OCI-LY7 (cell line): ENCODE results near the gene TRIM39. TPM values are rescaled to one million over a fixed set of nuclear protein-coding genes. Genes with fewer than 3 reads are reported as not detected.
A peak's percentile ranks its signal among the peaks of the same experiment; 100 is the strongest.

Source experiments
- BruUV-seq: library from RNA; stranded (reverse); fragments of 400-500 nt; replicated peaks from 2 replicates; lab custom pipeline; 2021; lab: Mats Ljungman, UMichigan
- CTCF ChIA-PET: fragments of 300-600 bp; sonication (Branson Sonifier 250); formaldehyde crosslinking; loops from one replicate; lab custom pipeline; 2022; ENCODE audit warnings: antibody characterized with exemption; ENCODE audit not compliant: unreplicated experiment; lab: Charles Lee
- POLR2A ChIA-PET: fragments of 300-600 bp; sonication (Branson Sonifier 250); formaldehyde crosslinking; loops from one replicate; lab custom pipeline; 2022; ENCODE audit warnings: antibody characterized with exemption; lab: Charles Lee
- DNase-seq: peaks from one replicate; pipeline ENCODE4 v3.0.0-alpha.2; 2015; ENCODE audit warnings: low spot score
- H2AFZ ChIP-seq: fragments of 200-600 bp; sonication (generic), shearing (Covaris generic); 2 replicates; pipeline ENCODE4 v1.6.1; 2014; ENCODE audit warnings: mild to moderate bottlenecking, antibody characterized with exemption, low read length, moderate library complexity
- H3K27ac ChIP-seq: fragments of 200-600 bp; sonication (generic); 2 replicates; pipeline ENCODE4 v1.5.1; 2014; ENCODE audit warnings: mixed run types, low read depth, mild to moderate bottlenecking, moderate library complexity, low read length, inconsistent platforms; ENCODE audit not compliant: poor library complexity, severe bottlenecking
- H3K36me3 ChIP-seq: fragments of 200-600 bp; sonication (generic); 2 replicates; pipeline ENCODE4 v1.6.1; 2014; ENCODE audit warnings: mild to moderate bottlenecking, antibody characterized with exemption, low read length, moderate library complexity, mixed read lengths; ENCODE audit not compliant: insufficient read depth
- H3K4me1 ChIP-seq: fragments of 200-600 bp; sonication (generic); 2 replicates; pipeline ENCODE4 v1.5.1; 2014; ENCODE audit warnings: mild to moderate bottlenecking, low read length; ENCODE audit not compliant: insufficient read depth, poor library complexity, severe bottlenecking
- H3K4me2 ChIP-seq: fragments of 200-600 bp; sonication (generic); 2 replicates; pipeline ENCODE4 v1.6.1; 2014; ENCODE audit warnings: mild to moderate bottlenecking, low read length
- H3K4me3 ChIP-seq: fragments of 200-600 bp; sonication (generic); 2 replicates; pipeline ENCODE4 v1.5.1; 2014; ENCODE audit warnings: mild to moderate bottlenecking, low read depth, low read length; ENCODE audit not compliant: poor library complexity, severe bottlenecking
- H3K79me2 ChIP-seq: fragments of 200-600 bp; sonication (generic); 2 replicates; pipeline ENCODE4 v1.6.1; 2016; ENCODE audit warnings: low read depth, mild to moderate bottlenecking, low read length, moderate library complexity, mixed read lengths; ENCODE audit not compliant: insufficient read depth
- H3K9me2 ChIP-seq: fragments of 200-600 bp; sonication (generic); 2 replicates; pipeline ENCODE4 v1.6.1; 2016; ENCODE audit warnings: mild to moderate bottlenecking, low read length, mixed read lengths; ENCODE audit not compliant: insufficient read depth
- H3K9me3 ChIP-seq: fragments of 200-600 bp; sonication (generic); 2 replicates; pipeline ENCODE4 v1.6.1; 2014; ENCODE audit warnings: mild to moderate bottlenecking, mixed run types, low read length, mixed read lengths
- H4K20me1 ChIP-seq: fragments of 200-600 bp; sonication (generic); 2 replicates; pipeline ENCODE4 v1.6.1; 2014; ENCODE audit warnings: mild to moderate bottlenecking, antibody characterized with exemption, low read length, moderate library complexity, mixed read lengths; ENCODE audit not compliant: insufficient read depth
- CTCF ChIP-seq: fragments of 200-600 bp; sonication (generic); conservative IDR thresholded peaks from 2 replicates; pipeline ENCODE4 v1.5.1; 2014; ENCODE audit warnings: mild to moderate bottlenecking, antibody characterized with exemption, low read length, moderate library complexity, mixed read lengths
- EZH2phosphoT487 ChIP-seq: fragments of 200-600 bp; sonication (generic); IDR thresholded peaks from 2 replicates; pipeline ENCODE4 v1.6.1; 2018; ENCODE audit warnings: low read depth, borderline replicate concordance, mild to moderate bottlenecking, mixed run types, antibody characterized with exemption, low read length, moderate library complexity, mixed read lengths
- intact Hi-C: fragments of 100-400 bp; cut with micrococcal nuclease; formaldehyde crosslinking; loops from one replicate; pipeline ENCODE4 v1.10.0; 2022; ENCODE audit not compliant: unreplicated experiment
- total RNA-seq, 2 experiments: library from RNA; depleted of rRNA in 1 of 2; stranded (reverse); fragments of >200 nt in 1 of 2; shearing (Covaris generic) in 1 of 2; gene quantifications; 2 replicates each; pipeline ENCODE4 v1.2.3, GENCODE V29; 2014 to 2022

TRIM39 gene
- total RNA-seq, 2 experiments from 2014 or later: 11.4 to 17.0 TPM

- no peaks in the 10 kb centered on the region for H3K9me2 ChIP-seq
- intact Hi-C loops: no loop called here
- CTCF ChIA-PET: no interaction called here
- peaks cover 32% of the 10 kb centered on the region for H3K4me1 ChIP-seq
- H3K36me3 ChIP-seq: peaks cover 45% of the 10 kb centered on the region
- no peak for DNase-seq
- H3K4me2 ChIP-seq: 0 out of 2 replicates have a peak overlapping the region, but pooled peaks have one; percentile 6
- no peaks in the 10 kb centered on the region for H3K9me3 ChIP-seq
- H3K27ac ChIP-seq: no peak overlapping the region
- no TSS peak for BruUV-seq
- no peak overlapping the region for H3K4me3 ChIP-seq
- peaks cover 94% of the 10 kb centered on the region for H3K79me2 ChIP-seq
- peaks cover 39% of the 10 kb centered on the region for H4K20me1 ChIP-seq
- TF ChIP-seq CTCF (no peak), EZH2phosphoT487 (no peak)
- POLR2A ChIA-PET: no interaction called here
- no peak overlapping the region for H2AFZ ChIP-seq
Observed at GRCh38 chr6:30321692-30322388, 4.9 kb upstream of the TRIM39 start.

DNA sequence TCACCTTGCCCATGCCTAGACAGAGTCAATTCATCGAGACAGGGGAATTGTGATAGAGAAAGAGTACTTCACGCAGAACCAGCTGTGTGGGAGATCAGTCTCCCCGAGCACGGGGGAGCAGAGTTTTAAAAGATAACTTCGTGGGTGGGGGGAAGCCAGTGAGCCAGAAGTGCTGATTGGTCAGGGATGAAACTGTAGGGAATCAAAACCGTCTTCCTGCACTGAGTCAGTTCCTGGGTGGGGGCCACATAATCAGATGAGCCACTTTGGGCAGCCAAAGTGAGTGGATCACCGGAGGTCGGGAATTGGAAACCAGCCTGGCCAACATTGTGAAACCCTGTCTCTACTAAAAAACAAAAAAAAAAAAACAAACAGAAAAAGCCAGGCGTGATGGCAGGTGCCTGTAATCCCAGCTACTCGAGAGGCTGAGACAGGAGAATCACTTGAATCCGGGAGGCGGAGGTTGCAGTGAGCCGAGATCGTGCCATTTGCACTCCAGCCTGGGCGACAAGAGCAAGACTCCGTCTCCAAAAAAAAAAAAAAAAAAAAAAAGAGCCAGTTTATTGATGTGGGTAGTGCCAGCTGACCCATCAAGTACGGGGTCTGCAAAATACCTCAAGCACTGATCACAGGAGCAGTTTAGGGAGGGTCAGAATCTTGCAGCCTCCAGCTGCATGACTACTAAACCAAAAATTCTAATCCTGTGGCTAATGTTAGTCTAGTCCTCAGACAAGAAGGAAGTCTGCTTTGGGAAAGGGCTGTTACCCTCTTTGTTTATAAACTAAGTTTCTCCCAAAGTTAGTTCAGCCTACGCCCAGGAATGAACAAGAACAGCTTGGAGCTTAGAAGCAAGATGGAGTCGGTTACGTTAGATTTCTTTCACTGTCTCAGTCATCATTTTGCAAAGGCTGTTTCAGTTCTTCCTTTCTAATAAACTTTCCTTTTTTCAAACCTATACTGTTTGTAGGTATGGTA is 3.9 kb upstream of the TRIM39 start:
- TF ChIP-seq EZH2phosphoT487 (no peak), CTCF (no peak)
- no peak for DNase-seq
- Histone ChIP-seq H3K4me2 (0 out of 2 replicates have a peak overlapping the region, but pooled peaks have one; percentile 25), H4K20me1 (peaks cover 35% of the 10 kb centered on the region), H2AFZ (no peak overlapping the region), H3K9me2 (no peaks in the 10 kb centered on the region), H3K4me1 (peaks cover 36% of the 10 kb centered on the region), H3K79me2 (peaks cover 89% of the 10 kb centered on the region), H3K9me3 (no peaks in the 10 kb centered on the region), H3K36me3 (peaks cover 36% of the 10 kb centered on the region), H3K27ac (no peak overlapping the region), H3K4me3 (no peak overlapping the region)
- POLR2A ChIA-PET: interaction anchor here (0.7 kb wide), 1 partner anchor 9 kb away, joined by 4 read pairs; no protein-coding TSS in a partner anchor
- CTCF ChIA-PET: no interaction called here
- intact Hi-C loops: no loop called here
- no TSS peak for BruUV-seq
